Prostate gland (tissue), 2 donors: Measurements from ENCODE around the gene CAPN3. TPM values are rescaled to one million over a fixed set of nuclear protein-coding genes. Genes with fewer than 3 reads are reported as not detected.

Experiments
- DNase-seq: peaks from one replicate; pipeline ENCODE4 v3.0.0-alpha.2; 2019; ENCODE audit warnings: low spot score
- H3K27ac ChIP-seq, 2 donors: fragments of 200-600 bp; sonication (generic); 2 replicates each; pipeline ENCODE4 v1.5.1; 2017 to 2019
- H3K27me3 ChIP-seq: fragments of 200-600 bp; sonication (generic); replicated peaks from 2 replicates; pipeline ENCODE4 v1.5.1; 2019; ENCODE audit not compliant: insufficient read depth
- H3K36me3 ChIP-seq, 2 donors: fragments of 200-600 bp; sonication (generic); 1 replicate in 1 of 2; 2 replicates in 1 of 2; pipeline versions ENCODE4 v1.5.1 to v1.8.1; 2017 to 2019
- H3K4me1 ChIP-seq: fragments of 200-600 bp; sonication (generic); replicated peaks from 2 replicates; pipeline ENCODE4 v1.5.1; 2019
- H3K4me3 ChIP-seq, 2 donors: fragments of 200-600 bp; sonication (generic); 2 replicates each; pipeline ENCODE4 v1.5.1; 2017 to 2019
- H3K9me3 ChIP-seq: fragments of 200-600 bp; sonication (generic); 2 replicates; pipeline ENCODE4 v1.5.1; 2017
- POLR2A ChIP-seq: fragments of 450-650 bp; IDR thresholded peaks from one replicate; pipeline ENCODE4 v1.6.1; 2016; ENCODE audit warnings: antibody characterized with exemption, mild to moderate bottlenecking
- POLR2AphosphoS5 ChIP-seq: sonication (generic); formaldehyde crosslinking; IDR thresholded peaks from one replicate; pipeline ENCODE4 v1.6.1; 2017; ENCODE audit warnings: antibody characterized with exemption
- WGBS: methylation state at CpG from one replicate; pipeline ENCODE4 v1.1.5; 2018; 5-methylcytosine and 5-hydroxymethylcytosine counted together
- intact Hi-C: fragments of 100-400 bp; cut with DNase I; formaldehyde crosslinking; loops from one replicate; pipeline ENCODE4 v1.14.2; 2022
- total RNA-seq, 2 donors: library from RNA; depleted of rRNA; stranded (reverse); fragments of >200 nt; gene quantifications; one replicate each; pipeline ENCODE4 v1.1.0, GENCODE V29; 2016
- TF ChIP-seq, protein P1 (sequence below), 4 experiments: fragments of 200-600 bp in 2 of 4; fragments of 450-650 bp in 2 of 4; sonication (generic) in 2 of 4; IDR thresholded peaks; 1 replicate in 3 of 4; 2 replicates in 1 of 4; pipeline ENCODE4 v1.5.1; 2016 to 2019; ENCODE audit warnings: antibody characterized with exemption in 4 of 4, mild to moderate bottlenecking in 2 of 4, moderate library complexity in 2 of 4

The CAPN3 gene
- total RNA-seq, 2 donors from 2014 or later: 5.3 to 15.1 TPM

DNA sequence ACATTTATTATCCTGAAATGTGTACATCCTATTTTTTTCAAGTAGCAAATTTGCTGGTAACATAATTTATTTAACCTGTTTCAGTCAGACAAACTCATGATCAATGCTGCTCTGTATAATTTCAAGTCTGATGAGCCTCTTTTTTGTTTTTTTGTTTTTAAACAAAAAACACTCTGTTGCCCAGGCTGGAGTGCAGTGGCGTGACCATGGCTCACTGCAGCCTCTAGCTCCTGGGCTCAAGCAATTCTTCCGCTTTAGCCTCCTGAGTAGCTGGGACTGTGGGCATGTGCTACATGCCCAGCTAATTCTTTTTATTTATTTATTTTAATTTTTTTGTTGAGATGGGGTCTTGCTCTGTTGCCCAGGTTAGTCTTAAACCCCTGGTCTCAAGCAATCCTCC, 40.1 kb upstream of the CAPN3 start:
- Histone ChIP-seq H3K27ac (no peak overlapping the region), H3K36me3 (no peaks in the 10 kb centered on the region), H3K4me3 (no peak overlapping the region), H3K4me1 (no peaks in the 10 kb centered on the region), H3K27me3 (no peaks in the 10 kb centered on the region), H3K9me3 (no peaks in the 10 kb centered on the region)
- intact Hi-C loops: no loop called here
- WGBS: 94% methylated on average over 2 of the region's 2 CpGs
- DNase-seq: no peak
- TF ChIP-seq POLR2AphosphoS5: no peak
- TF ChIP-seq, protein P1, sequence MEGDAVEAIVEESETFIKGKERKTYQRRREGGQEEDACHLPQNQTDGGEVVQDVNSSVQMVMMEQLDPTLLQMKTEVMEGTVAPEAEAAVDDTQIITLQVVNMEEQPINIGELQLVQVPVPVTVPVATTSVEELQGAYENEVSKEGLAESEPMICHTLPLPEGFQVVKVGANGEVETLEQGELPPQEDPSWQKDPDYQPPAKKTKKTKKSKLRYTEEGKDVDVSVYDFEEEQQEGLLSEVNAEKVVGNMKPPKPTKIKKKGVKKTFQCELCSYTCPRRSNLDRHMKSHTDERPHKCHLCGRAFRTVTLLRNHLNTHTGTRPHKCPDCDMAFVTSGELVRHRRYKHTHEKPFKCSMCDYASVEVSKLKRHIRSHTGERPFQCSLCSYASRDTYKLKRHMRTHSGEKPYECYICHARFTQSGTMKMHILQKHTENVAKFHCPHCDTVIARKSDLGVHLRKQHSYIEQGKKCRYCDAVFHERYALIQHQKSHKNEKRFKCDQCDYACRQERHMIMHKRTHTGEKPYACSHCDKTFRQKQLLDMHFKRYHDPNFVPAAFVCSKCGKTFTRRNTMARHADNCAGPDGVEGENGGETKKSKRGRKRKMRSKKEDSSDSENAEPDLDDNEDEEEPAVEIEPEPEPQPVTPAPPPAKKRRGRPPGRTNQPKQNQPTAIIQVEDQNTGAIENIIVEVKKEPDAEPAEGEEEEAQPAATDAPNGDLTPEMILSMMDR (IDR thresholded peaks at IDR 0.05): no peak
- no peak for TF ChIP-seq POLR2A

DNA sequence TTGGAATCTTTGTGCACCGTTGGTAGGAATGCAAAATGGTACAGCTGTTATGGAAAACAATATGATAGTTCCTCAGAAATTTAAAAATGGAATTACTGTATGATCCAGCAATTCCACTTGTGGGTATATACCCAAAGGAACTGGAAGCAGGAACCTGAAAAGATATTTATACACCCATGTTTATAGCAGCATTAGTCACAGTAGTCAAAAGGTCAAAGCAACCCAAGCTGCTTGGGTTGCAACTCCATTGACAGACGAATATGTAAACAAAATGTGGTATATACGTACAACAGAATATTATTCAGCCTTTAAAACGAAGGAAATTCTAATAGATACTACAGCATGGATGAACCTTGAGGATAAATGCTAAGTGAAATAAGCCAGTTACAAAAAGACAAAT, 35.0 kb upstream of the CAPN3 start:
- Histone ChIP-seq H3K36me3 (no peaks in the 10 kb centered on the region), H3K4me1 (no peaks in the 10 kb centered on the region), H3K4me3 (no peak overlapping the region), H3K27ac (no peak overlapping the region), H3K9me3 (no peaks in the 10 kb centered on the region), H3K27me3 (no peaks in the 10 kb centered on the region)
- TF ChIP-seq, protein P1 (IDR thresholded peaks at IDR 0.05): no peak
- TF ChIP-seq POLR2A: no peak
- no peak for TF ChIP-seq POLR2AphosphoS5
- no peak for DNase-seq
- intact Hi-C loops: no loop called here
- WGBS: 85% methylated on average over 4 of the region's 4 CpGs

DNA sequence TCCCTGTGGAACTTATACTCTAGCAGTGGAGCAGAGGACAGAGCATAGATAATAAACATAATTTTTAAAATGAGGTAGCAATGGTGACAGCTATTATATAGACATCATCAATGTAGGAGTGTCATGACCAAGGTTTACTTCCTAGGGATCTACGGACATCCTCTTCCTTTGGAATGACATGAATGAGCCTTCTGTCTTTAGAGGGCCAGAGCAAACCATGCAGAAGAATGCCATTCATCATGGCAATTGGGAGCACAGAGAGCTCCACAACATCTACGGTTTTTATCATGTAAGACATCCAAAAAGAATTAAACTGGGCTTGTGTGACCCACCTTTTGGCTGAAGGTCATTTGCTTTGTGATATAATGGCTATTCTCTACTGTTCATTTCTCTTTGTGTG, 30.1 kb upstream of the CAPN3 start:
- intact Hi-C loops: no loop called here
- WGBS: 89% methylated on average over 2 of the region's 2 CpGs
- H3K9me3 ChIP-seq: no peaks in the 10 kb centered on the region
- no peaks in the 10 kb centered on the region for H3K4me1 ChIP-seq
- H3K27ac ChIP-seq: no peak overlapping the region
- no peaks in the 10 kb centered on the region for H3K27me3 ChIP-seq
- no peaks in the 10 kb centered on the region for H3K36me3 ChIP-seq
- DNase-seq: no peak
- H3K4me3 ChIP-seq: no peak overlapping the region
- TF ChIP-seq, protein P1 (IDR thresholded peaks at IDR 0.05): no peak
- TF ChIP-seq POLR2A: no peak
- TF ChIP-seq POLR2AphosphoS5: no peak

DNA sequence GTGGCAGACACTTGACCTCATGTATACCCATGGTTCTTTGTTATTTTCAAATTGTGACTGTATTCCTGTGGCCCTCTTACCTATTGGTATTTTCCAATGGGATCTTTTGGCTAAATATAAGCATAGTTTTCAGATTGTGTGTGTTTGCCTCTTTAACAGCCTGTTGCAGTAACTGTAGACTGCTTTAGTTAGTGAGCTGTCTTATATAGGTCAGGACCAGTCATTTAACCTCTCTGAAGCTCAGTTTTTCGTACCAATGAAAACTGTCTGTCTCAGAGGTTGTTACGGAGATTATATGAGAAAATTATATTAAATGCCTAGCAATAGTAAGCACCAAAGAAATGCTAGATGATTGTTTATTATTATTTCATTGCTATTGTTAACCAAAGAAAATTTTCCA, 29.3 kb upstream of the CAPN3 start:
- intact Hi-C loops: no loop called here
- Histone ChIP-seq H3K36me3 (no peaks in the 10 kb centered on the region), H3K27me3 (no peaks in the 10 kb centered on the region), H3K27ac (no peak overlapping the region), H3K4me1 (no peaks in the 10 kb centered on the region), H3K4me3 (no peak overlapping the region), H3K9me3 (no peaks in the 10 kb centered on the region)
- TF ChIP-seq POLR2A: no peak
- no peak for TF ChIP-seq POLR2AphosphoS5
- TF ChIP-seq, protein P1 (IDR thresholded peaks at IDR 0.05): no peak
- WGBS: 97% methylated on average over 2 of the region's 2 CpGs
- DNase-seq: no peak

DNA sequence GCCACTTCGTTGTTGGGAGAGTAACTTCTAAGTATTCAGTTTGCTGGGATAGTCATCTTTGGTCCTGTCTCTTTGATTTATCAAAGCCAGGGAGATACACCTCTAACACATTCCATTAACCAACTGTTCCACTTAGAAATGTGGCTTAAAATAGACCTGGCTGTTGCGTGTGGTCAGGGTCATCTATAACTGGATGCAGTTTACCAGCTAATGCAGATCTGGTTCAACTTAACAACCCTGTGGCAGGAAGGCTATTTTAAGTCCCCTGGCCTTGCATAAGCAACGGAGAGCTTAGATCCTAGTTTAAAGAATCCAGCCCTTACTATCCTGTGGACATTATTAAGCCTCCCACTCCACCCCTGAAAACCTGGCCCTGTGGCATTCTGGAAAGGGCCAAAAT, 28.1 kb upstream of the CAPN3 start:
- intact Hi-C loops: no loop called here

More for the DNA sequence above, 28.1 kb upstream of the CAPN3 start:
- no peaks in the 10 kb centered on the region for H3K36me3 ChIP-seq
- DNase-seq: no peak
- no peak for TF ChIP-seq POLR2A
- TF ChIP-seq, protein P1 (IDR thresholded peaks at IDR 0.05): no peak
- TF ChIP-seq POLR2AphosphoS5: no peak
- 74% methylated on average over 3 of the region's 3 CpGs for WGBS
- no peaks in the 10 kb centered on the region for H3K4me1 ChIP-seq
- H3K27me3 ChIP-seq: no peaks in the 10 kb centered on the region
- H3K4me3 ChIP-seq: no peak overlapping the region
- no peak overlapping the region for H3K27ac ChIP-seq
- H3K9me3 ChIP-seq: no peaks in the 10 kb centered on the region
